Liver (tissue), 9 donors: Measurements from ENCODE around the gene ZNF821. TPM values are rescaled to one million over a fixed set of nuclear protein-coding genes. Genes with fewer than 3 reads are reported as not detected.

ENCODE experiments used
- DNase-seq: peaks from one replicate; pipeline ENCODE4 v3.0.0-alpha.2; 2017; ENCODE audit warnings: low spot score
- H3K27ac ChIP-seq, 2 donors: one replicate each; pipeline ENCODE4 v1.7.0; 2013; ENCODE audit warnings: inconsistent platforms in 2 of 2, low read length in 2 of 2, control low read depth in 1 of 2, low read depth in 1 of 2, mild to moderate bottlenecking in 1 of 2
- H3K27me3 ChIP-seq, 4 donors: one replicate each; pipeline versions ENCODE4 v1.6.1 to v1.7.0; 2013; ENCODE audit warnings: low read length in 3 of 4, inconsistent platforms in 1 of 4, mild to moderate bottlenecking in 1 of 4, moderate library complexity in 1 of 4; ENCODE audit not compliant: control insufficient read depth in 4 of 4, insufficient read depth in 4 of 4
- H3K36me3 ChIP-seq, 4 donors: one replicate each; pipeline versions ENCODE4 v1.6.1 to v1.7.0; 2013; ENCODE audit warnings: low read length in 3 of 4, mild to moderate bottlenecking in 3 of 4, low read depth in 1 of 4, moderate library complexity in 1 of 4; ENCODE audit not compliant: control insufficient read depth in 4 of 4, insufficient read depth in 3 of 4
- H3K4me1 ChIP-seq, 4 donors: one replicate each; pipeline versions ENCODE4 v1.6.1 to v1.7.0; 2013; ENCODE audit warnings: low read length in 3 of 4, mild to moderate bottlenecking in 3 of 4, moderate library complexity in 1 of 4; ENCODE audit not compliant: control insufficient read depth in 4 of 4, insufficient read depth in 4 of 4
- H3K4me3 ChIP-seq, 3 donors: one replicate each; pipeline versions ENCODE4 v1.6.1 to v1.7.0; 2013; ENCODE audit warnings: low read length in 3 of 3, control low read depth in 1 of 3, low read depth in 1 of 3, mild to moderate bottlenecking in 1 of 3
- H3K9ac ChIP-seq, 2 donors: one replicate each; pipeline ENCODE4 v1.7.0; 2013; ENCODE audit warnings: low read length in 2 of 2, mild to moderate bottlenecking in 2 of 2, moderate library complexity in 2 of 2, control low read depth in 1 of 2, low read depth in 1 of 2
- H3K9me3 ChIP-seq, 4 donors: one replicate each; pipeline versions ENCODE4 v1.6.1 to v1.7.0; 2013; ENCODE audit warnings: low read length in 3 of 4; ENCODE audit not compliant: control insufficient read depth in 4 of 4
- ATF3 ChIP-seq: IDR thresholded peaks from 2 replicates; pipeline ENCODE4 v1.6.1; 2016; ENCODE audit warnings: antibody characterized with exemption
- CTCF ChIP-seq: fragments of 150-350 bp; IDR thresholded peaks from 2 replicates; pipeline ENCODE4 v1.5.1; 2017; ENCODE audit warnings: improper control_type of control experiment, low read depth, low read length; ENCODE audit not compliant: missing input control
- EGR1 ChIP-seq, 2 donors: IDR thresholded peaks; 2 replicates each; pipeline ENCODE4 v1.6.1; 2016 to 2018; ENCODE audit warnings: antibody characterized with exemption in 2 of 2, low read depth in 2 of 2
- FOXA1 ChIP-seq: IDR thresholded peaks from 2 replicates; pipeline ENCODE4 v1.6.1; 2016; ENCODE audit warnings: antibody characterized with exemption
- FOXA2 ChIP-seq: IDR thresholded peaks from 2 replicates; pipeline ENCODE4 v1.6.1; 2016; ENCODE audit warnings: antibody characterized with exemption
- GABPA ChIP-seq, 2 donors: IDR thresholded peaks in 1 of 2; conservative IDR thresholded peaks in 1 of 2; 2 replicates each; pipeline ENCODE4 v1.6.1; 2016; ENCODE audit warnings: antibody characterized with exemption in 2 of 2, mild to moderate bottlenecking in 1 of 2, moderate library complexity in 1 of 2
- HNF4A ChIP-seq, 2 donors: conservative IDR thresholded peaks; 2 replicates each; pipeline ENCODE4 v1.6.1; 2016; ENCODE audit warnings: antibody characterized with exemption in 2 of 2, mild to moderate bottlenecking in 2 of 2
- HNF4G ChIP-seq: IDR thresholded peaks from 2 replicates; pipeline ENCODE4 v1.6.1; 2016; ENCODE audit warnings: antibody characterized with exemption
- MAX ChIP-seq: IDR thresholded peaks from 2 replicates; pipeline ENCODE4 v1.6.1; 2016; ENCODE audit warnings: antibody characterized with exemption
- NR2F2 ChIP-seq: IDR thresholded peaks from 2 replicates; pipeline ENCODE4 v1.6.1; 2016; ENCODE audit warnings: antibody characterized with exemption
- RAD21 ChIP-seq, 2 donors: IDR thresholded peaks; 2 replicates each; pipeline ENCODE4 v1.6.1; 2016; ENCODE audit warnings: antibody characterized with exemption in 2 of 2, mild to moderate bottlenecking in 2 of 2
- REST ChIP-seq: IDR thresholded peaks from 2 replicates; pipeline ENCODE4 v1.6.1; 2016; ENCODE audit warnings: antibody characterized with exemption, mild to moderate bottlenecking
- RXRA ChIP-seq, 2 donors: IDR thresholded peaks; 2 replicates each; pipeline ENCODE4 v1.6.1; 2017 to 2018; ENCODE audit warnings: antibody characterized with exemption in 2 of 2, mild to moderate bottlenecking in 1 of 2
- SP1 ChIP-seq: IDR thresholded peaks from 2 replicates; pipeline ENCODE4 v1.6.1; 2018; ENCODE audit warnings: antibody characterized with exemption, mild to moderate bottlenecking
- TAF1 ChIP-seq: conservative IDR thresholded peaks from 2 replicates; pipeline ENCODE4 v1.6.1; 2016; ENCODE audit warnings: antibody characterized with exemption, mild to moderate bottlenecking
- YY1 ChIP-seq: IDR thresholded peaks from 2 replicates; pipeline ENCODE4 v1.6.1; 2016; ENCODE audit warnings: antibody characterized with exemption, mild to moderate bottlenecking
- ZBTB33 ChIP-seq: IDR thresholded peaks from 2 replicates; pipeline ENCODE4 v1.6.1; 2016; ENCODE audit warnings: antibody characterized with exemption
- WGBS: extraction: QIAGEN DNeasy Blood & Tissue Kit; methylation state at CpG from one replicate; pipeline ENCODE4 v1.1.7; 2013; 5-methylcytosine and 5-hydroxymethylcytosine counted together
- polyA plus RNA-seq, 2 donors: library from polyadenylated mRNA; stranded (reverse) in 1 of 2; unstranded in 1 of 2; fragments of 200-250 nt in 1 of 2; fragments of >200 nt in 1 of 2; fragmentation: Nextera tagmentation in 1 of 2; extraction: Ambion mirVana in 1 of 2; gene quantifications; one replicate each; pipeline versions ENCODE4 v1.2.1 to v1.2.3, GENCODE V29; 2013 to 2015
- total RNA-seq, 2 donors: library from RNA; depleted of rRNA; stranded (reverse); fragments of >200 nt; gene quantifications; one replicate each; pipeline ENCODE4 v1.2.3, GENCODE V29; 2014
- donor health status: healthy.
- donor health status: healthy.
- donor health status: healthy.
- donor health status: healthy.
- donor health status: healthy.

ZNF821 gene
- total and polyA plus RNA-seq, 4 donors: 1.0 to 3.0 (median 2.0) TPM

GRCh38 chr16:71899171-71899570 lies 15.2 kb upstream of the ZNF821 start:
- no peak overlapping the region for H3K4me3 ChIP-seq
- H3K4me1 ChIP-seq: peaks cover 0 to 26% (median 8%) of the 10 kb centered on the region in 4 donors
- no peaks in the 10 kb centered on the region for H3K27me3 ChIP-seq
- H3K9me3 ChIP-seq: no peaks in the 10 kb centered on the region
- no peak for DNase-seq
- H3K36me3 ChIP-seq: no peaks in the 10 kb centered on the region
- no peak overlapping the region for H3K27ac ChIP-seq
- H3K9ac ChIP-seq: no peak overlapping the region
- WGBS: 97% methylated on average over 4 of the region's 4 CpGs
- TF ChIP-seq TAF1: no peak
- no peak for TF ChIP-seq NR2F2
- TF ChIP-seq REST: no peak
- TF ChIP-seq RXRA (IDR thresholded peaks at IDR 0.05): no peak
- no peak for TF ChIP-seq HNF4G
- no peak for TF ChIP-seq RAD21 (IDR thresholded peaks at IDR 0.05)
- no peak for TF ChIP-seq SP1
- no peak for TF ChIP-seq CTCF
- no peak for TF ChIP-seq MAX
- no peak for TF ChIP-seq GABPA (IDR thresholded peaks at IDR 0.05 in 1 of 2, conservative IDR thresholded peaks at IDR 0.05 in 1 of 2)
- no peak for TF ChIP-seq EGR1 (IDR thresholded peaks at IDR 0.05; ENCODE audit: low read depth in 2 of 2)
- TF ChIP-seq HNF4A (conservative IDR thresholded peaks at IDR 0.05): no peak
- no peak for TF ChIP-seq YY1
- TF ChIP-seq ATF3: no peak
- TF ChIP-seq ZBTB33: no peak

- Histone ChIP-seq H3K27ac (no peak overlapping the region), H3K4me3 (peak overlapping the region in 1 of 3 donors; percentile 91), H3K9ac (peak overlapping the region; percentile 1 to 84), H3K36me3 (no peaks in the 10 kb centered on the region), H3K9me3 (no peaks in the 10 kb centered on the region), H3K4me1 (peaks cover 0 to 26% (median 8%) of the 10 kb centered on the region in 4 donors), H3K27me3 (no peaks in the 10 kb centered on the region)
- no peak for DNase-seq
- WGBS: 62% methylated on average over 15 of the region's 15 CpGs
- TF ChIP-seq RAD21 (IDR thresholded peaks at IDR 0.05): no peak
- TF ChIP-seq FOXA1: no peak
- no peak for TF ChIP-seq NR2F2
- TF ChIP-seq FOXA2: no peak
Observed at GRCh38 chr16:71896764-71897368, 12.9 kb upstream of the ZNF821 start.
